ENCODE results near the gene GNPDA2. TPM values are rescaled to one million over a fixed set of nuclear protein-coding genes. Genes with fewer than 3 reads are reported as not detected.

Gene GNPDA2
- total RNA-seq = 10 to 100 TPM; 19.3 to 45.5 (median 31.7) TPM

- Histone ChIP-seq H3K4me3 (peak within 1 kb of the TSS; percentile 58 to 85), H3K27ac (peak within 1 kb of the TSS; percentile 29 to 93 (median 89)), H3K36me3 (no peaks in the 10 kb centered on the region), H3K27me3 (no peaks in the 10 kb centered on the region), H3K4me1 (peaks cover 0 to 45% (median 2%) of the 10 kb centered on the region in 3 donors), H3K9me3 (no peaks in the 10 kb centered on the region)
- WGBS, 2 donors (ENCODE audit: low coverage in 1 of 2) = 0% methylated on average over 11 to 13 of the region's 65 CpGs
- TF ChIP-seq POLR2A (IDR thresholded peaks at IDR 0.05) (peak in 1 of 2 donors; percentile 48), POLR2AphosphoS5 (IDR thresholded peaks at IDR 0.05) (peak; percentile 77), CTCF (IDR thresholded peaks at IDR 0.05) (peak in 1 of 4 experiments; percentile 47), EP300 (IDR thresholded peaks at IDR 0.05) (no peak)
- peak; percentile 97 for ATAC-seq
Observed at GRCh38 chr4:44726038-44726871, at the start of gene GNPDA2. TSS of gene GNPDA2 (minus strand) at chr4:44726556. CDS start at chr4:44722207, 4,349 bp downstream.

GRCh38 chr4:44772340-44772739, 46.0 kb upstream of the GNPDA2 start:
- no peak for TF ChIP-seq CTCF (IDR thresholded peaks at IDR 0.05)
- TF ChIP-seq POLR2A (IDR thresholded peaks at IDR 0.05) = no peak
- no peak for TF ChIP-seq EP300 (IDR thresholded peaks at IDR 0.05)
- TF ChIP-seq POLR2AphosphoS5 (IDR thresholded peaks at IDR 0.05) = no peak
- no peaks in the 10 kb centered on the region for H3K9me3 ChIP-seq
- H3K27ac ChIP-seq = no peak overlapping the region
- no peak overlapping the region for H3K4me3 ChIP-seq
- peaks cover 0 to 18% (median 3%) of the 10 kb centered on the region in 3 donors for H3K4me1 ChIP-seq
- no peak for ATAC-seq
- WGBS, 2 donors (ENCODE audit: low coverage in 1 of 2) = 72 to 81% methylated on average over 3 to 6 of the region's 6 CpGs
- no peaks in the 10 kb centered on the region for H3K36me3 ChIP-seq
- H3K27me3 ChIP-seq = no peaks in the 10 kb centered on the region

GRCh38 chr4:44771789-44772188, 45.4 kb upstream of the GNPDA2 start:
- Histone ChIP-seq H3K4me1 (peaks cover 0 to 18% (median 3%) of the 10 kb centered on the region in 3 donors), H3K9me3 (no peaks in the 10 kb centered on the region), H3K27me3 (no peaks in the 10 kb centered on the region), H3K36me3 (no peaks in the 10 kb centered on the region), H3K27ac (no peak overlapping the region), H3K4me3 (no peak overlapping the region)
- WGBS, 2 donors (ENCODE audit: low coverage in 1 of 2) = 67% methylated on average over 1 of the region's 1 CpG; no CpG with 5 or more reads in 1 of the 2 donors
- no peak for TF ChIP-seq EP300 (IDR thresholded peaks at IDR 0.05)
- no peak for TF ChIP-seq POLR2AphosphoS5 (IDR thresholded peaks at IDR 0.05)
- no peak for TF ChIP-seq CTCF (IDR thresholded peaks at IDR 0.05)
- TF ChIP-seq POLR2A (IDR thresholded peaks at IDR 0.05) = no peak
- no peak for ATAC-seq

GRCh38 chr4:44766453-44766852, 40.1 kb upstream of the GNPDA2 start:
- TF ChIP-seq POLR2A (IDR thresholded peaks at IDR 0.05) = no peak
- no peak for TF ChIP-seq CTCF (IDR thresholded peaks at IDR 0.05)
- no peak for TF ChIP-seq POLR2AphosphoS5 (IDR thresholded peaks at IDR 0.05)
- no peak for TF ChIP-seq EP300 (IDR thresholded peaks at IDR 0.05)
- Histone ChIP-seq H3K36me3 (no peaks in the 10 kb centered on the region), H3K27ac (no peak overlapping the region), H3K9me3 (no peaks in the 10 kb centered on the region), H3K4me1 (peaks cover 0 to 19% (median under 1%) of the 10 kb centered on the region in 3 donors), H3K27me3 (no peaks in the 10 kb centered on the region), H3K4me3 (no peak overlapping the region)
- ATAC-seq = no peak

- H3K36me3 ChIP-seq = no peaks in the 10 kb centered on the region
- ATAC-seq = no peak
- no peak overlapping the region for H3K27ac ChIP-seq
- peaks cover 0 to 31% (median 5%) of the 10 kb centered on the region in 3 donors for H3K4me1 ChIP-seq
- no peaks in the 10 kb centered on the region for H3K9me3 ChIP-seq
- H3K4me3 ChIP-seq = no peak overlapping the region
- 22 to 83% methylated on average over 1 to 4 of the region's 4 CpGs for WGBS, 2 donors (ENCODE audit: low coverage in 1 of 2)
- H3K27me3 ChIP-seq = no peaks in the 10 kb centered on the region
- TF ChIP-seq CTCF (IDR thresholded peaks at IDR 0.05) (no peak), POLR2AphosphoS5 (IDR thresholded peaks at IDR 0.05) (no peak), EP300 (IDR thresholded peaks at IDR 0.05) (no peak), POLR2A (IDR thresholded peaks at IDR 0.05) (no peak)
Observed at GRCh38 chr4:44765116-44765515, 38.8 kb upstream of the GNPDA2 start.
